ENCODE results near the gene ZPR1.
"Not testable (repeated sequence)": the region's sequence is repeated elsewhere in the genome, so short reads cannot be mapped to it uniquely, and the experiment has no call there.

ZPR1 gene, protein sequence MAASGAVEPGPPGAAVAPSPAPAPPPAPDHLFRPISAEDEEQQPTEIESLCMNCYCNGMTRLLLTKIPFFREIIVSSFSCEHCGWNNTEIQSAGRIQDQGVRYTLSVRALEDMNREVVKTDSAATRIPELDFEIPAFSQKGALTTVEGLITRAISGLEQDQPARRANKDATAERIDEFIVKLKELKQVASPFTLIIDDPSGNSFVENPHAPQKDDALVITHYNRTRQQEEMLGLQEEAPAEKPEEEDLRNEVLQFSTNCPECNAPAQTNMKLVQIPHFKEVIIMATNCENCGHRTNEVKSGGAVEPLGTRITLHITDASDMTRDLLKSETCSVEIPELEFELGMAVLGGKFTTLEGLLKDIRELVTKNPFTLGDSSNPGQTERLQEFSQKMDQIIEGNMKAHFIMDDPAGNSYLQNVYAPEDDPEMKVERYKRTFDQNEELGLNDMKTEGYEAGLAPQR

DNA sequence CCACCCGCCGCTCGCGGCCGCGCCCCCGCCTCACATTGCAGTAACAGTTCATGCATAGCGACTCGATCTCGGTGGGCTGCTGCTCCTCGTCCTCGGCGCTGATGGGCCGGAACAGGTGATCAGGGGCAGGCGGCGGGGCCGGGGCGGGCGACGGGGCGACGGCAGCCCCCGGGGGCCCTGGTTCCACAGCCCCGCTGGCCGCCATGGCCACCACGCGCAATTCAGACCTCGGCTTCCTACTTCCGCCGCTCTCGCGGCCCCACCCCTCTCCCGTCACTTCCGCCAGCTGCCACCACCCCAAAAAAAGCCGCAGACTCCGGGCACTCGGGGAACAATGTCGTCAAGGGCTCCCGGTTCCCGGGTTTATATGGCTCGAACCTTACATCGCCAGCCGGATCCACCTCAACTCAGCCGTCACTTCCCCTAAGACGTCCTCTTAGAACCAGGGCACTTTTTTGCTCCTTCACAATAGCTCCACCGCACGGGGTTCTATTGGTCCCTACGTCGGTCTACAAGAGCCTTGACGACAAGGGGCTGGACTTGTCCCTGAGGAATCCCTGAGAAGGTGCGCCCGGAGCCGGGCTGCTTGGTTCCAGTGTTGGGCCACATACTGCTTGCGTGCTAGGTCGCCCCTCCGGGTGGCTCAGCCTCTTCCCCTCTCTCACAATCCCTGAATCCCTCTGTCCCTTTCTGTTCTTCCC, at the start of gene ZPR1:
Gene ZPR1 (minus strand): TSS at position 238 of the 701 bp plus-strand sequence. CDS start 33 bp downstream, at position 205.
- DNase-seq = peak in 55 of 56 donors; percentile 25 to 87 (median 71)

DNA sequence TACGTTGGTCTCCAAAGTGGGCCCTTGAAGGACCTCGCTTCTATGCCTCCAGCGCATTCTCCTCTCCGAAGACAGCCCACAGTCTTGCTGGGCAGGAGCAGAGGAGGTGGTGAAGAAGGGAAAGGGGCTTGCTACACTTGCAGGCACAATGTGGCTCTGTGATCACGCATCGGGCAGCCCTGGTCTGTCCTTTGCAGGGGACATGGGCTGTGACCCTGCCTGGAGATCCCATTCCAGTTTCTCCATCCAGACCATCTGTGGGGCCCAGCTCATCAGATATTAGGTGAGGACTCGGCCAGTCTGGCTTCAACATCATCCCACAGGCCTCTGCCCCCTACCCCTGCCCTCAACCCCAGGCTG, 48.8 kb upstream of the ZPR1 start:
- no peak for DNase-seq

DNA sequence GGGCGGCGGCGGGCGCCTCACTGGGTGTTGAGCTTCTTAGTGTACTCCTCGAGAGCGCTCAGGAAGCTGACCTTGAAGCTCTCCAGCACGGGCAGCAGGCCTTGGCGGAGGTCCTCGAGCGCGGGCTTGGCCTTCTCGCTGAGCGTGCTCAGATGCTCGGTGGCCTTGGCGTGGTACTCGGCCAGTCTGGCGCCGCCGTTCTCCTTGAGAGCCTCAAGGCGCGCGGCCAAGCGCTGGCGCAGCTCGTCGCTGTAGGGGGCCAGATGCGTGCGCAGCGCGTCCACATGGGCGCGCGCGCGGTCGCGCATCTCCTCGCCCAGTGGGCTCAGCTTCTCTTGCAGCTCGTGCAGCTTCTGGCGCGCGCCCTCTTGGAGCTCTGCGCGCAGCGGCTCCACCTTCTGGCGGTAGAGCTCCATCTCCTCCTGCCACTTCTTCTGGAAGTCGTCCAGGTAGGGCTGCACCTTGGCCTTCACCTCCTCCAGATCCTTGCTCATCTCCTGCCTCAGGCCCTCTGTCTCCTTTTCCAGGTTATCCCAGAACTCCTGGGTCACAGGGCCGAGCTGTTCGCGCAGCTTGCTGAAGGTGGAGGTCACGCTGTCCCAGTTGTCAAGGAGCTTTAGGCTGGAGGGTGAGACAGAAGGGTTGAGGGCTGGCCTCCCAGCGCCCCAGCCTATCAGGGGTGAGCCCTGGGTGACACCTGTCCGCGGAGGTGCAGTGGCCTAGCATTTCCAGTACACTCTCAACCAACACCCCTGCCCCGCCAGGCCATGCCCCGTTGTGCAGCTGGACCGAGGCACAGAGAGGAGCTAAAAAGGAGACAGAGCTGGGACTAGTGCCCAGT, 48.2 kb upstream of the ZPR1 start:
- DNase-seq = peak; percentile 18 to 93 (median 78)

DNA sequence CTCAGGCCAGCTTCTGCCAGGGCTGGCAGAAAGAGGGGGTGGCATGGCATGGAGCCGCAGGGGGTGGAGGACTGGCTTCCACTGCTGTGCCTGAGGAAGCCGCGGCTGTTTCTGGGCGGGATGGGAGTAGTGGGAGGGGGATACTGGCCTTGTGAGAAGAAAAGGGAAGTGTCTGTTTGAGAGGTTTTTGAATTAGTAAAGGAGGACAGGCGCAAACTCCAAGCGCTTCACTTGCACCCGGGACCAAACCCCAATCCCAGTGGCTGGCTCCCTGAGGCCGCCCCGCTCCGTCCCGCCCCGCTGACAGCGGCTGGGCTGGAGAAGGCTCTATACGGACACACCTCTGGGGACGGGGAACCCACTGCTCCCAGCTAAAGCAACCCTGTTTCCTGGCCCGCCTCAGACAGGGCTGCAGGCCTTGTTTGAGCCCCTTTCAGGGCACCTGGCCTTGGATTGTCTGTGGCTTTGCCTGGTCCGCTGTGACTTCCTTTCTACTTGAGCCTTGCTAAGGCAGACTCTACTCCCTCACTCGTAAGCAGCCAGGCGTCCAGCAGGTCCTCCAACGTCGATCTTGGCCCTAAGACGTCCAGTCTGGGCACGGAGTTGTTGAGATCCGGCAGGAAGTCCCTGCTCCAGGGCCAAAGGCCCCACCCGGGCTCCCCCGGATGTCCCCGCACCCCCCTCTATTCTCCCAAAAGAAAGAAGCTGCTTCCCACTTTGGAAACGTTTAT, 47.4 kb upstream of the ZPR1 start:
- DNase-seq = peak in 1 of 56 donors; percentile 64

DNA sequence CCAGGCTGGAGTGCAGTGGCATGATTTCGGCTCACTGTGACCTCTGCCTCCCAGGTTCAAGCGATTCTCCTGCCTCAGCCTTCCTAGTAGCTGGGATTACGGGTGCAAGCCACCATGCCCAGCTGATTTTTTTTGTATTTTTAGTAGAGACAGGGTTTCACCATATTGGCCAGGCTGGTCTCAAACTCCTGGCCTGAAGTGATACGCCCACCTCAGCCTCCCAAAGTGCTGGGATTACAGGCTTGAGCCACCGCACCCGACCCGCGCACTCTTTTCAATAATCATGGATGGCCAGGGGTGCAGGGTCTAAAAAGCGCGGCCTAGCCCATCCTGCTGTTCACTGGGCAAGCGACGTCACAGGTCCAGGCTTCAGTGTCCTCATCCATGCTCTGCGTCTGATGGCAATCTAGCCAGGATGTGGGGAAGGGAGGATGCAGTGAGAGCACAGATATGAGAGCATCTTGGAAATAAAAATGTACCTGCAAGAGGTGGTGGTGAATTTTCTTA, 46.8 kb upstream of the ZPR1 start:
- DNase-seq = not testable (repeated sequence)

DNA sequence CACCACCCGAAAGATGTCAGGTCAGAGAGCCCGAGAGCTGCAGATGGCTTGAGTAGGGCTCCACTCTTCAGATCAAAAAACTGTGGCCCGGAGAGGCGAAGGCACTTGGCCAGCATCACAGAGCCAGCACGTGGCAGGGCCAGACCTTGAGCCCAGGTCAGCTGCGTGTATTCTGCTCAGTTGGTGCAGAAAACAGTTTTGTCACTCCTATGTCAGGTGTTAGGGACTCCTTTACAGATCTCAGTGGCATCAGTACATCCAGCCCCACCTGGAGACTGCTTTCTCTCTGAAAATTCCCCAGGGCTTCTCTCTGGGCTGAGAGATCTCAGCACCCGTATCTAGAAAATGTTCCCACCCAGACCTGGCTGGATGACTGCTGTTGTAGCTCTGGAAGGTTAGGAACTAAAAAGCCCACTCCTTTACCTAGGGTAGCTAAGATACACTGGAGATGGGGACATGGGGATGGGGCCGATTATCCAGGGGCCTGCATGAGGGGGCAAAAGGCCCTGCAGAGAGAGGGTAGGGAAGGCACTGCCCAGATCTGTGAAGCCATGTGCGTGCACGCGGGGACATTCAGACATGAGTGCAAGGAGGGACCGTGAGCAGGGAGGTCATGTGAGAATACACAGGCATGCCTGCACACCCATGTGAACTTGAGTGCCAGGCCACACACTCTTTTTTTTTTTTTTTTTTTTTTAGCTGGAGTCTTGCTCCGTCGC, 46.2 kb upstream of the ZPR1 start:
- DNase-seq = no peak

DNA sequence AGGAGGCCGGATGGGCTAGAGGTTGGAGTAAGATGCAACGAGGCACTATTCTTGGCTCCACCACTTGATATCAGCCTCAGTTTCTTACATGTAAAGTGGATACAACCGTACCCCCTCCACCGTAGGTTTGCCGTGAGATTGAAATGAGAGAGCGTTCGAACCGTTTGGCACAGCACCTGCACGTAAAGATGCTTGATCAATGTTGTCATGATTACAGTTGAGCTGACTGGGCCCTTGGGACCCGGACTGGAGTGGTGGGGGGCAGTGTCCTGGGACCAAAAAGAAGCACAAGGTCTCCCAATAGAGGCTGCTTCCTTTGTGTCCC, 45.6 kb upstream of the ZPR1 start:
- DNase-seq = no peak

DNA sequence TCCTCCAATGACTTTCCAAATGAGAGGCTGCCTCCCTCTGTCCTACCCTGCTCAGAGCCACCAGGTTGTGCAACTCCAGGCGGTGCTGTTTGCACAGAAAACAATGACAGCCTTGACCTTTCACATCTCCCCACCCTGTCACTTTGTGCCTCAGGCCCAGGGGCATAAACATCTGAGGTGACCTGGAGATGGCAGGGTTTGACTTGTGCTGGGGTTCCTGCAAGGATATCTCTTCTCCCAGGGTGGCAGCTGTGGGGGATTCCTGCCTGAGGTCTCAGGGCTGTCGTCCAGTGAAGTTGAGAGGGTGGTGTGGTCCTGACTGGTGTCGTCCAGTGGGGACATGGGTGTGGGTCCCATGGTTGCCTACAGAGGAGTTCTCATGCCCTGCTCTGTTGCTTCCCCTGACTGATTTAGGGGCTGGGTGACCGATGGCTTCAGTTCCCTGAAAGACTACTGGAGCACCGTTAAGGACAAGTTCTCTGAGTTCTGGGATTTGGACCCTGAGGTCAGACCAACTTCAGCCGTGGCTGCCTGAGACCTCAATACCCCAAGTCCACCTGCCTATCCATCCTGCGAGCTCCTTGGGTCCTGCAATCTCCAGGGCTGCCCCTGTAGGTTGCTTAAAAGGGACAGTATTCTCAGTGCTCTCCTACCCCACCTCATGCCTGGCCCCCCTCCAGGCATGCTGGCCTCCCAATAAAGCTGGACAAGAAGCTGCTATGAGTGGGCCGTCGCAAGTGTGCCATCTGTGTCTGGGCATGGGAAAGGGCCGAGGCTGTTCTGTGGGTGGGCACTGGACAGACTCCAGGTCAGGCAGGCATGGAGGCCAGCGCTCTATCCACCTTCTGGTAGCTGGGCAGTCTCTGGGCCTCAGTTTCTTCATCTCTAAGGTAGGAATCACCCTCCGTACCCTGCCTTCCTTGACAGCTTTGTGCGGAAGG, 44.8 kb upstream of the ZPR1 start:
- no peak for DNase-seq

DNA sequence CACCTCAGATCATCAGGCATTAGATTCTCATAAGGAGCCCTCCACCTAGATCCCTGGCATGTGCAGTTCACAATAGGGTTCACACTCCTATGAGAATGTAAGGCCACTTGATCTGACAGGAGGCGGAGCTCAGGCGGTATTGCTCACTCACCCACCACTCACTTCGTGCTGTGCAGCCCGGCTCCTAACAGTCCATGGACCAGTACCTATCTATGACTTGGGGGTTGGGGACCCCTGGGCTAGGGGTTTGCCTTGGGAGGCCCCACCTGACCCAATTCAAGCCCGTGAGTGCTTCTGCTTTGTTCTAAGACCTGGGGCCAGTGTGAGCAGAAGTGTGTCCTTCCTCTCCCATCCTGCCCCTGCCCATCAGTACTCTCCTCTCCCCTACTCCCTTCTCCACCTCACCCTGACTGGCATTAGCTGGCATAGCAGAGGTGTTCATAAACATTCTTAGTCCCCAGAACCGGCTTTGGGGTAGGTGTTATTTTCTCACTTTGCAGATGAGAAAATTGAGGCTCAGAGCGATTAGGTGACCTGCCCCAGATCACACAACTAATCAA, 44.0 kb upstream of the ZPR1 start:
- DNase-seq = no peak

DNA sequence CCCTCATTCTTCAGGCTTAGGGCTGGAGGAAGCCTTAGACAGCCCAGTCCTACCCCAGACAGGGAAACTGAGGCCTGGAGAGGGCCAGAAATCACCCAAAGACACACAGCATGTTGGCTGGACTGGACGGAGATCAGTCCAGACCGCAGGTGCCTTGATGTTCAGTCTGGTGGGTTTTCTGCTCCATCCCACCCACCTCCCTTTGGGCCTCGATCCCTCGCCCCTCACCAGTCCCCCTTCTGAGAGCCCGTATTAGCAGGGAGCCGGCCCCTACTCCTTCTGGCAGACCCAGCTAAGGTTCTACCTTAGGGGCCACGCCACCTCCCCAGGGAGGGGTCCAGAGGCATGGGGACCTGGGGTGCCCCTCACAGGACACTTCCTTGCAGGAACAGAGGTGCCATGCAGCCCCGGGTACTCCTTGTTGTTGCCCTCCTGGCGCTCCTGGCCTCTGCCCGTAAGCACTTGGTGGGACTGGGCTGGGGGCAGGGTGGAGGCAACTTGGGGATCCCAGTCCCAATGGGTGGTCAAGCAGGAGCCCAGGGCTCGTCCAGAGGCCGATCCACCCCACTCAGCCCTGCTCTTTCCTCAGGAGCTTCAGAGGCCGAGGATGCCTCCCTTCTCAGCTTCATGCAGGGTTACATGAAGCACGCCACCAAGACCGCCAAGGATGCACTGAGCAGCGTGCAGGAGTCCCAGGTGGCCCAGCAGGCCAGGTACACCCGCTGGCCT, 42.5 kb upstream of the ZPR1 start:
- DNase-seq = no peak

DNA sequence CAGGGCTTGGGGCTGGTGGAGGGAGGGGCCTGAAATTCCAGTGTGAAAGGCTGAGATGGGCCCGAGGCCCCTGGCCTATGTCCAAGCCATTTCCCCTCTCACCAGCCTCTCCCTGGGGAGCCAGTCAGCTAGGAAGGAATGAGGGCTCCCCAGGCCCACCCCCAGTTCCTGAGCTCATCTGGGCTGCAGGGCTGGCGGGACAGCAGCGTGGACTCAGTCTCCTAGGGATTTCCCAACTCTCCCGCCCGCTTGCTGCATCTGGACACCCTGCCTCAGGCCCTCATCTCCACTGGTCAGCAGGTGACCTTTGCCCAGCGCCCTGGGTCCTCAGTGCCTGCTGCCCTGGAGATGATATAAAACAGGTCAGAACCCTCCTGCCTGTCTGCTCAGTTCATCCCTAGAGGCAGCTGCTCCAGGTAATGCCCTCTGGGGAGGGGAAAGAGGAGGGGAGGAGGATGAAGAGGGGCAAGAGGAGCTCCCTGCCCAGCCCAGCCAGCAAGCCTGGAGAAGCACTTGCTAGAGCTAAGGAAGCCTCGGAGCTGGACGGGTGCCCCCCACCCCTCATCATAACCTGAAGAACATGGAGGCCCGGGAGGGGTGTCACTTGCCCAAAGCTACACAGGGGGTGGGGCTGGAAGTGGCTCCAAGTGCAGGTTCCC, 41.8 kb upstream of the ZPR1 start, which contains the start of gene APOC3:
Gene APOC3 (plus strand): TSS at position 383 of the 659 bp plus-strand sequence. CDS start 676 bp downstream, outside the sequence.
- DNase-seq = no peak

DNA sequence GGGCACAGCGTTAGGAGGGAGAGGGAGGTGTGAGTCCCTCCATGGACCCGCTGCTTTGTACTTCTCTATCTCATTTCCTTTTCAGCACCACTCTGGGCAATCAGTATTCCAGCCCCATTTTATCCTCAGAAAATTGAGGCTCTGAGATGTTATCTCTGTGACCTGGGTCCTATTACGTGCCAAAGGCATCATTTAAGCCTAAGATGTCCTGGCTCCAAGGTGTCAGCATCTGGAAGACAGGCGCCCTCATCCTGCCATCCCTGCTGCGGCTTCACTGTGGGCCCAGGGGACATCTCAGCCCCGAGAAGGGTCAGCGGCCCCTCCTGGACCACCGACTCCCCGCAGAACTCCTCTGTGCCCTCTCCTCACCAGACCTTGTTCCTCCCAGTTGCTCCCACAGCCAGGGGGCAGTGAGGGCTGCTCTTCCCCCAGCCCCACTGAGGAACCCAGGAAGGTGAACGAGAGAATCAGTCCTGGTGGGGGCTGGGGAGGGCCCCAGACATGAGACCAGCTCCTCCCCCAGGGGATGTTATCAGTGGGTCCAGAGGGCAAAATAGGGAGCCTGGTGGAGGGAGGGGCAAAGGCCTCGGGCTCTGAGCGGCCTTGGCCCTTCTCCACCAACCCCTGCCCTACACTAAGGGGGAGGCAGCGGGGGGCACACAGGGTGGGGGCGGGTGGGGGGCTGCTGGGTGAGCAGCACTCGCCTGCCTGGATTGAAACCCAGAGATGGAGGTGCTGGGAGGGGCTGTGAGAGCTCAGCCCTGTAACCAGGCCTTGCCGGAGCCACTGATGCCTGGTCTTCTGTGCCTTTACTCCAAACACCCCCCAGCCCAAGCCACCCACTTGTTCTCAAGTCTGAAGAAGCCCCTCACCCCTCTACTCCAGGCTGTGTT, 41.1 kb upstream of the ZPR1 start:
- DNase-seq = no peak

DNA sequence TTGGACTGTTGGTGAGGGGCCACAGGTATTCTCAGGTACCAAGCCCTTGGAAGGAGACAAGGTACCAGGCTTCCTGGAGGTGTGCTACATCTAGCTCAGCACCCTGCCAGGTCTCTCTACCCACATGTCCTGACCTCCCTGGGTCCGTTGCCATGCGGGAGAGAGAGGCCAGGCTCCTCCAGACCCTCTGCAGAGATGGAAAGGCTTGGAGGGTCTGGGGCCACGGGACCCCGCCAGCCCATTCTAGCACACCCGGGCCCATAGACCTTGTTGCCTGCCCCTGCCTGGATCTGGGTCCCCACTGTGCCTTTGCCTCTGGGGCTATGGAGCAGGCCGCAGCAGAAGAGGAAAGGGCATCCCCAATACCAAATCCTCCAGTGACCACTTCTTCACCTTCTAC, 39.6 kb upstream of the ZPR1 start:
- DNase-seq = no peak

DNA sequence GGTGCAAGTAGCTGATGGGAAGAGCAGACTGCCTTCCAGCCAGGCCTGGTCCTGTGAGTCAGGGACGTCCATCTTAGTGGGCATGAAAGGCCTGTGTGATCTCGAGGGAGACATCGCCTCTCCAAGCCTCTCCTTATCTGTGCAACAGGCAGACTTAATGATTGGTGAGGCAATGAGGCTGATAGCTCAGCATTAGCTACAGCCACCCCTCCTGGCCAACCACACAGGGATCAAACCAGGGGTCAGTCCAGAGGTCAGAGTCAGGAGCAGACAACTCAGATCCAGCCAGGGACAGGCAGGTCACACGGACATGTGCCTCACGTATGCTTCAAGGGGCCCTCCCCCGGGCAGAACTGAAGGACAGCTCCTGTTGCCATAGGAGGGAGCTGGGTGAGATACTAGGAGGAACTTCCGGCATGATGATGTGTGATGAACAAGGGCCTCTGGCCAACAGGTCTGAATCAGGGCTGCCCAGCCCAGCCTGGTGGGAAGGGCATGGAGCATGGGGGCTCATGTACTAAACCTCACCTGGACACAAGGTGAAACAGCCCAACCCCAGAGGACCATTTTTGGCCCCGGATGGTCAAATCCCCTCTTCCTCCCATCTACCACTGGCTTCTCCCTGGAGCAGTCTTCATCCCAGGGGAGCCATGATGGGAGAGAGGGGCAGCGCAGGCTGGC, 39.1 kb upstream of the ZPR1 start:
- DNase-seq = no peak

DNA sequence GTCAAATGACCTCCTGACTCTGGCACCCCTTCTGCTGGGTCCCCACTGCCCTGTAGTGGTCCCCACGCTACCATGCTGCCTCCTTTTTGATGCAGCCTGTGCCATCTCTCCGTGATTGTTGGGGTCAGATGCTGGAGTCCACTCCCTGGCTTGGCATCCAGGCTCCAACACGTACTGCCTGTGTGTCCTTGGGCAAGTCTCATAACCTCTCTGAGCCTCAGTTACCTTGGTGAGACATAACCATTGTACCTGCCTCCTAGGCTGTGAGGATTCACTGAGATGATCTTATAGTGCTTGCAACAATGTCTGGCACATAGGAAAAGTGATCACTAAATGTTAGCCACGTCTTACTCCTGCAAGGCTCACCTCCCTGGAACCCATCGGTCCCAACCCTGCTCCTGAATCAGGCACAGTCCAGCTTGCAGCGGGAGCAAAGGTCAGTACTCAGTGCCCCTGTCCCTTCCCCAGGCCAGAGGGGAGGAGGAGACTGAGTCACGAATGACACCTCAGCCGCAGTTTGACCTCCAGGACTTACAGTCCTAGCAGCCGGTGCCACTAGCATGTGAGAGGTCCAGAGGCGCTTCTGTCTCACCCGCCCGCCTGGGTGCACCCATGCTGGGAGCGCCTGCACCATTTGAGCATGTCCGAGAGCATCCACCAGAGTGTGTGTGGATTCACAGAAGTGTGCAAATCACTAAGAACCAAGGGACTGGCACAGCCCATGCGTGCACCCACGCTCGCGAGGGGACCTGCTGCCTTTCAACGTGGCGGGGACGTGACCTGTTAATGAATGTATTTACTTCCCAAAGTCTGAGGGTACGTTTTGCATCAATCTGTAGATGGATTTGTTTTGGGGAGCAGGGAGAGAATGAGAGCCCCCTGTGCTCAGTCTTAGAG, 38.3 kb upstream of the ZPR1 start:
- DNase-seq = no peak

Data from amygdala (tissue), 56 donors.